ENCODE measurements around the gene AMER3.
"Not testable (repeated sequence)": the region's sequence is repeated elsewhere in the genome, so short reads cannot be mapped to it uniquely, and the experiment has no call there.

Gene AMER3, protein sequence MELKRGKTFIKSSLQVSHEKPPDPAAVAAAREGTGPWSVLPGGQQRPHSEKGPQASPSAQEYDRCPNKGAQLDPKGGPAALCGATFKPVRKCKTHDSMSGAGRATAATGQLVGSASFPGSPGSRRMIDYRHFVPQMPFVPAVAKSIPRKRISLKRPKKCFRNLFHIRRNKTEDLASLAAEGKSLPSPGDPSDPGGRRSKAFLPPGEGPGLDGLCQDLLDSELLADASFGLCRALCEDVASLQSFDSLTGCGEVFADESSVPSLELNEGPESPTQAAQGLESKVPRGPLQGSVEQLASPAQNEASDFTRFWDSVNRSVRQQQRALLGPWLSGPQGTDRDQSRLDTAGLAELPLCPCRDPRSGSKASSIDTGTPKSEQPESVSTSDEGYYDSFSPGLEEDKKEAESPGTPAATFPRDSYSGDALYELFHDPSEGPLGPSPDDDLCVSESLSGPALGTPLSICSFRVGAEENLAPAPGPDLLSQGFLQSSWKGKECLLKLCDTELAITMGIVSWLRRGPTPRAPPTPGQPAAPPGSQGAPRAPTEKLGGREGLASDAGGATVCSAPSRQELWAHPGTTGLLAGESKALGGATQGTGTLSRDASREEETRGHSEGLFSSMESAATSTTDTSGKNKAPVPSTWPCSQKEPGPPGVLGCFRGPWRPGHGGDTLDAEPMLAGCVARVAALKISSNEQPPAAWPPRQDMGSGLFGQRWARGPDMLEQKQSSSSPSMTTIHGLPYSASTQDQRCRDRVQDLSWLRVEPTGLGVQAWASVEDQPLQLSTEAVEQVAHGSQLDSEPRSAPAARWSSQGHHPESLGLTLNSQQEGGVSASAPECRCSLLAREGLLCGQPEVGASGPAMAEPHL

DNA sequence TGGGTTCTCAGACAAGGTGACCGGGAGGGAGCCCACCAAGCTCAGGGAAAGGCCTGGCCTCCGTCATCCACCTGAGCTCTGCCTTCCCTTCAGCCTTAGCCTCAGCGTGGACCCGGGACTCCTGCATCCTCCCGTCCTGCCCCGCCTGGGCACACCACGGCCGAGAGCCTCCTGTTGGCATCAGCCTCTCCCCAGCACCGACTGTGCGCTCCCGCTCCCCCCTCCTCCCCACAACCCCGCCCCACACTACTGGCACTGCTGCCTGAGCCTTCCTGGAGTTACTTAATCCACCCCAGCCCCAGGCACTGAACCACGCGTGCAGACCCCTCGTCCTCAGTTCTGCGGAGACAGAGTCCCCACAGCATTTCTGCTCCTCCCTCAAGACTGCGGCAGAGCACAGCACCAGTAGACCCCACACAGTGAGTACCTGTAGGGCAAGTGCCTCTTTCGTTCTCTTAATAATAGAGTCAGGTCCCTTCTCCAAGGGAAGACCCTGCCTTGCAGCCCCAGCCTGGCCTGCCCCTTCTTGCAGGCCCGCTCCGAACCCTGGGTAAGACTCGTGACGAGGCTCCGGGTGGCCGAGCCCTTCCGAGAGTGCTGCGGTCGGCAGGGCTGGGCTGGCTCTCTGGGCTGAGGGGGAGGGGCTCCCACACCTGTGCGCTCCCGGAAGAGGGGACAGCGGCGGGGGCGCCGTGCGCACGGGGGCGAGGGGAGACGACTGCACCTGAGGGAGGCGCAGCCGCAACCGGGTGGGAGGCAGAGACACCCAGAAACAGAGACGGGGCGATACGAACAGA is at the start of gene AMER3:
TSS of gene AMER3 (plus strand) at position 285 of the 797 bp plus-strand sequence. CDS start 6,533 bp downstream, outside the sequence.
- no peak for DNase-seq

DNA sequence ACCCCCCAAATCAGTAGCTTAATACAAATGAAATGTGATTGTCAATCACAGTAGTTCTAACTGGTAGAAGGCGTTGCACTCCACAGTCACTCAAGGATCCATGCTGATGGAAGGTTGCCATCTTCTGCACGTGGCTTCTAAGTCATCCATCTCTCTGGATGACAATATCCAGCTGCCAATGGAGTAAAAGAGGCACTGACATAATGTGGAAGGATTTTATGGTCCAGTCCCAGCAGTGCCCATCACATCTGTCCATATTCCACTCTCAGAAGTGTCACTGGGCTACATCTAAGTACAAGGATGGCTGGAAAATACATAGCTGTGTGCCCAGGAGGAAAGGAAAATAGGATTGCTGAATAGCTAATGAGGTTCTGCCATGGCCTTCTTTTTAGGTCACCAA is 40.5 kb upstream of the AMER3 start:
- DNase-seq, result not testable (repeated sequence)

DNA sequence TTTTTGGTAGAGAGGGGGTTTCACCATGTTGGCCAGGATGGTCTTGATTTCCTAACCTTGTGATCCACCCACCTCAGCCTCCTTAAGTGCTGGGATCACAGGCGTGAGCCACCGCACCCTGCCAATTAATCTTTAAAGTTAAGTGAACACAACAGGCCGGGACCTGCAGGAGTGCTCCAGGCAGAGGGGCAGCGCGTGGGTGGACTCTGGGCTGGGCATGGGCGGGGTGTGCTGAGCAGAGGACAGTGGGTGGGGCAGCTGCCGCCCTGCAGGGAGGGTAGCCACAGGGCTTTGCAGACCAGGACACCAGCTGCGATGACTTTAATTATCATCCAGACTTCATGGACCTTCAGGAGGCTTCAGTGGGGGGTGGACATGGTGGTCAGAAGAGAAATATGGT is 35.3 kb upstream of the AMER3 start:
- DNase-seq, result no peak

DNA sequence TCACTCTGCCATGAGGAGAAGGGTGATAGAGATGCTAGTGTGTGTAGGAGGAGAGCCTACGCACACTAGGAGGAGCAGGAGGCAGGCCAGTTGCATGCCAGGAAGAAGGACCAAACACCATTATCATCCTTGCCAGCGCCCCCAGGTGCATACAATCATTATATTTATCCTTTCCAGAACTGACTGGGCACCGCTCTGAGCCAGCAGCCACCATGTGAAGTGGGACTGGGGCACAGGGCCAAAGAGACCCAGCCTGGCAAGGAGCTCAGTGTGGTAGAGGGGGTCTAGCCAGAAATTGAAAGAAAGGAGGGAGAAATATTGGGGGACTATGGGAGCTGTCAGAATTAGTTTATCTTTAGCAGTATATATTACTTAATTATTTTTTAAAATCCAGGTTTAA is 34.8 kb upstream of the AMER3 start:
- DNase-seq, result no peak

DNA sequence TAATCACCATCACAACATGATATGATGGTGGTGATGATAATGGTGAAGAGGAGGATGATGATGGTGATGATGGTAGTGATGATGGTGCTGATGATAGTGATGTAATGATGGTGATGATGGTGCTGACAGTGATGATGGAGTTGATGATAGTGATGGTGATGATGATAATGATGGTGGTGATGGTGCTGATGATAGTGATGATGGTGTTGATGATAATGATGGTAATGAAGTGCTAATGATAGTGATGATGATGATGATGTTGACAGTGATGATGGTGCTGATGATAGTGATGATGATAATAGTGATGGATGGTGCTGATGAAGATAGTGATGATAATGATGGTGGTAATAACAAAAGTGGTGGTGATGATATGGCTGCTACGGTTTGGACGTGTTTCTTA is 30.9 kb upstream of the AMER3 start:
- DNase-seq, result no peak

DNA sequence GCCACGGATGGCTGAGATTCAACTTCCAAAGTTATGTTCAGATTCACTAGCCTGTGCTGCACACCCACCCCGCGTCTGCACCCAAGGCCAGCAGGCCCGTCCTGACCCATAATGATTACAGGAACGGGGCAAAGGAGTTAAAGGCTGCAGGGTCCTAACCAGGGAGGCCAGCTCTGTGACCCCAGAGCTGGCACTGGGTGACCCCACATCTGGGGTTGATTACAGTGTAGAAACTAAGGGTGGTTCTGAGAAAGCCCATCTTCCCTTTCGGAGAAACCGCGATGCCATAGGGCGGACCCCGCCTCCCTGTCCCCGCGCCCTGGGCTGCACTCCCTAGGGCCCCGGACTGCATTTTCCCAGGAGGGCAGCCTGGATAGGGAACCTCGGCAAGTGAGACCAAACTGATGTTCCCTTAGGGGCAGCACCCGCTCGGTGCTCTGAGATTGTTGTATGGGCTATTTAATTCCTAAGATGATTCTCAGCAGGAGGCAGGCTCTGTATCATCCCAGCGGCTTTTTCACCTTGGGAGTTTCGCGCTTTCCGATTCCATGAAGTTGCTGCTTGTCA is 28.6 kb upstream of the AMER3 start:
- DNase-seq, result no peak

DNA sequence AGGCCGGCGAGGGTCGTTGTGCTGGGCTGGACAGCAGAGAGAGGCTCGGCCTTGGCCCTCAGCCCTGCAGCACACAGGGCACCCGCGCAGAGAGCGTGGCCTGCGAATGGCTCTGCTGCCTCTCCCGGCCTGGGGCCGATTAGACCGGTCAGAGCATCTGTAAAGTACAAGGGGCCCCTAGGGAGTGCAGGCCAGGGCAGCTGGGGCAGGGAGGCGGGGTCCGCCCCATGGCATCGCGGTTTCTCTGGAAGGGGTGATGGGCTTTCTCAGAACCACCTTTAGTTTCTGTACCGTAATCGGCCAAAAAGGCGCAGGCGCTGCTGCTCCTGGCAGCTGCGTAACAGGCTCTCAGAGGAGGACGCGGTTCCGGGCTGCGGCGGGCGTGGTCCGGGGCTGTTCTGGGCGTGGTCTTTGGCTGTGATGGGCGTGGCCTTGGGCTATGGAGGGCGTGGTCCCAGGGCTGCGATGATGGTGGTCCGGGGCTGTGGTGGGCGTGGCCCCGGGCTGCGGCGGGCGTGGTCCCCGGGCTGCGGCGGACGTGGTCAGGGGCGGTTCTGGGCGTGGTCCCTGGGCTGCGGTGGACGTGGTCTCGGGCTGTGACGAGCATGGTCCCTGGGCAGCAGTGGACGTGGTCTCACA is 27.9 kb upstream of the AMER3 start:
- DNase-seq, result peak; percentile 42

DNA sequence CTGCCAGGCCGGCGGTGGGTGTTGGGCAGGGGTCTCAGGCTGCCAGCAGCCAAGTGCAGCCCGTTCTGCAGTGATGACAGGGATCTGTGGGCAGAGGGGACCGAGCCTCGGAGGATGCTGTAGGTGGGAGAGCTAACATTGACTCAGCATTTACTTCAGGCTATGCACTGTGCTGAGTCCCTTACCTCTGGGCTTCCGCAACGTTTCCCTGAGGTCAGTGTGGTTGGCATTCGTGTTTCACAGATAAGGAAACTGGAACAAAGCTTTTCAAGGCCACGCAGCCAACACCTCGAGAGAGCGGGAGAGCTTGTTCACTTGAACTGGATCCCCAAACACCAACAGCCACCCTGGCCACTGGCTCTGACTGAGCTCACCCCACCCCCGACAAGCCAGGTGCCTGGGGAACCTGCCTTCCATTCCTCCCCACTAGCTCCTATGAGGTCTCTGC is 27.3 kb upstream of the AMER3 start:
- DNase-seq, result no peak

DNA sequence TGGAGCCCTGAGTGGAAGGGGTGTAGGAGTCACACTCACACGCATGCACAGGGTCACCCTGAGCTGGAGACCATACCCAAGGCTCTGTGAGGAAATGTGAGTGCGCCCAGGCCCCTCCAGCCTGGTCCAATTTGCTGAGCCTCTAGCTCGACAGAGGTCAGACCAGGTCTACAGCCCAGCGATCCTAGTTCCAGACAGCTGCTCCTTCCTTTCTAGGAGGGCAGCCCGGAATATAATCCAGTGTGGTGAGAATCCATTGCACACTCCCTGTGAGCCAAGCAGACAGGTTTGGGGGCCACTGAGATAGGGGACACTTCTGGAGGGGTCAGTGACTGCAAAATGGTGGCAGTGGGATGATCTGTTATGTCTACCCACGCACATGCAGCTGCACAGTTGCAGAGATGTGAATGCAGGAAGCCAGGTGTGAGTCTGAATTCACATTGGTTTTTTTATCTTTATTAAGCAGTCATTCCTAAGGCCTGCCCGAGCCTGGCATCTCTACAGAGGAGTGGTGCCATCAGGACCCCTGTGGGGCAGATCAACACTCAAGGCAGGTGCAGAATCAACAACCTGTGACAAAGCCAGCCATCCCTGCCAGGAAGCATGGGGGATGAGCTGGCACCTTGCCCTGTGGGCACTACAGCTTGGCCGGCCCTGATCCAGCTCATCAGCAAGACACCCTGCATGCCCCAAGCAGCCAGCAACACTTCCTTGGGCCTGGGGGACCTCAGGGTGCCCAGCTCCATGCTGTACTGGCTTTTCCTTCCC is 26.6 kb upstream of the AMER3 start, which contains the start of gene GPR148:
TSS of gene GPR148 (plus strand) at position 522 of the 768 bp plus-strand sequence. CDS start at position 604, 82 bp downstream.
- no peak for DNase-seq

DNA sequence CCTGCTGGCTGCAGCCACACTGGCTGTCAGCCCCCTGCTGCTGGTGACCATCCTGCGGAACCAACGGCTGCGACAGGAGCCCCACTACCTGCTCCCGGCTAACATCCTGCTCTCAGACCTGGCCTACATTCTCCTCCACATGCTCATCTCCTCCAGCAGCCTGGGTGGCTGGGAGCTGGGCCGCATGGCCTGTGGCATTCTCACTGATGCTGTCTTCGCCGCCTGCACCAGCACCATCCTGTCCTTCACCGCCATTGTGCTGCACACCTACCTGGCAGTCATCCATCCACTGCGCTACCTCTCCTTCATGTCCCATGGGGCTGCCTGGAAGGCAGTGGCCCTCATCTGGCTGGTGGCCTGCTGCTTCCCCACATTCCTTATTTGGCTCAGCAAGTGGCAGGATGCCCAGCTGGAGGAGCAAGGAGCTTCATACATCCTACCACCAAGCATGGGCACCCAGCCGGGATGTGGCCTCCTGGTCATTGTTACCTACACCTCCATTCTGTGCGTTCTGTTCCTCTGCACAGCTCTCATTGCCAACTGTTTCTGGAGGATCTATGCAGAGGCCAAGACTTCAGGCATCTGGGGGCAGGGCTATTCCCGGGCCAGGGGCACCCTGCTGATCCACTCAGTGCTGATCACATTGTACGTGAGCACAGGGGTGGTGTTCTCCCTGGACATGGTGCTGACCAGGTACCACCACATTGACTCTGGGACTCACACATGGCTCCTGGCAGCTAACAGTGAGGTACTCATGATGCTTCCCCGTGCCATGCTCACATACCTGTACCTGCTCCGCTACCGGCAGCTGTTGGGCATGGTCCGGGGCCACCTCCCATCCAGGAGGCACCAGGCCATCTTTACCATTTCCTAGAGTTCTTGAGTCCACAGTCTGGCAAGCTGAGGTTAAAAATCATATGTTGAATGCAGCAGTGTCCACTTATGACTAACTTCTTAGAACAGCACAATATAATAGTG is 25.7 kb upstream of the AMER3 start:
- DNase-seq, result no peak

DNA sequence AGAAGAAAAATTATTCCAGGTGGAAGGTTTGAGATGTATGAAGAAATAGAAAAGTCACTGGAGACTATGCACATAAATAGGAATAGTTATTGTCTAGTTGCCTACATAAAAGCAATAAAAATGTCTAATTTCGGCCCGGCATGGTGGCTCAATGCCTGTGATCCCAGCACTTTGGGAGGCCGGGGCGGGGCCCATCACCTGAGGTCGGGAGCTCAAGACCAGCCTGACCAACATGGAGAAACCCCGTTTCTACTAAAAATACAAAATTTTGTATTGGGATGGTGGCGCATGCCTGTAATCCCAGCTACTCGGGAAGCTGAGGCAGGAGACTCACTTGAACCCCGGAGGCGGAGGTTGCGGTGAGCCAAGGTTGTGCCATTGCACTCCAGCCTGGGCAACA is 23.1 kb upstream of the AMER3 start:
- DNase-seq, result not testable (repeated sequence)

DNA sequence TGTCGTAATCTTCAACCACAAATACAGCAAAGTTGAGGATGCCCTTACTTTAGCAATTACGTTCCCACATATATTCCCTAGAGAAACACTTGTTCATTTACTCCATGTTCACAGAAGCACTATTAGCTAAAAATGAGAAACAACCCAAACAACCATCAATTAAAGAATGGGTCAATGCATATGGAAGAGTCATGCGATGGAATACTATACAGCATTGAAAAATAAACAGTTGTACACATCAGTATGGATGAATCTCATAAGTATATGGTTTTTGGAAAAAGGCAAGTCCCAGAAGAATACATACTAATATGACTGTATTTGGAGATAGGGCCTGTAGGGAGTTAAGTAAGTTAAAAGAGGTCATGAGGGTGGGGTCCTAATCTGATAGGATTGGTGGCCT is 20.1 kb upstream of the AMER3 start:
- no peak for DNase-seq

DNA sequence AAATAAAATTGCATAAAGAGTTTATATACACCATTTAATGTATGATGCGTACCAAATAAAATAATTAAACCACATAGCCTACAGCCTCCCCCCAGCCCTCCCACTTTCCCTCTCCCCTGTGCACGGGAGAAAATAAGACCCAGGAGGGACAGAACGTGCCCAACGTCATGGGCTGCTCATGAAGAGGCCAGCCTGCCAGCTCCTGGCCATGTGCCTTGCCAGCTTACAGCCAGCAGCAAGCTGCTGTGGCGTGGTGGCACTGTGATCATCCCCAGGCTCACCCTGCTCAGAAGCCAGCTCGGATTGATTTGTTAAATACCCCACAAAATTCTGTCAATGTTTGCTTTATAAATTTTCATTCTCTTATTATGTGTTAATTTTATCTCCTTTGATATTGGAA is 18.9 kb upstream of the AMER3 start:
- no peak for DNase-seq

DNA sequence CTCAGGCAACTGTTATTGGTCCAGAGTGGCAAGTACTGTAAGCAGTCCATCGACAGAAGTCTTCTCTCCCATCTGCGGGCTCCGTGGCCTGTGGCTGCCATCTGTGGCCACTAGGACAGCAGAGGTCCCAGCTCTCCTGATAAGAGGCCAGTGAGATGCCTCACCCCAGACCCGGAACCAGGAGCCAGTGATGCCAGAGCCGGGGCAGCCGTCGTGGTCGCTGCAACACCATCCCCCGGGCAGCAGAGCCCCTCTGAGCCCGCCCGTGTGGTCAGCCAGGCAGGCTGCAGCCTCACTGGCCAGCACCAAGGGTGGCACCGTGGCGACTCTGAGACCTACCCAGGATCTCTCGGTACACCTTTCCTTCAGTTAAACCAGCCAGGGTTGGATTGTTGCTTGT is 17.7 kb upstream of the AMER3 start:
- DNase-seq, result no peak

DNA sequence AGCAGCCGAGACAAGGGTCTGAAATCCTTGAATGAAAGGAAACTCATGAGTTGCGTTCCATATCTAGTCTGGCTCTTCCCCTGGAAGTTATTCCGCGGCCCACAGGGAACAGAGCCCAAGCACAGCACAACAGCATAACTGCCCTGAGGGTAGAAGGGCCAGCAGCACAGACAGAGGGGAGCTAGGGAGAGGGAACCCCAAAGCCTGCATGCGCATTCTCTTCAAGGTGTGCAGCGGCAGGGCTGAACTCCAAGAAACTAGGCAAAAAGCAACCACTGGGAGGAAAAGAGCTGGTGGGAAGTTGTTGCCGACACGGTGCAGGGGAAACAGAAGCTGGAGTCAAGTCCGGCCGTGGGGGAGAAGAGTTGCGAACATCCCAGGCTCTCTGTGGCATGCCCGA is 14.7 kb upstream of the AMER3 start:
- DNase-seq, result no peak

DNA sequence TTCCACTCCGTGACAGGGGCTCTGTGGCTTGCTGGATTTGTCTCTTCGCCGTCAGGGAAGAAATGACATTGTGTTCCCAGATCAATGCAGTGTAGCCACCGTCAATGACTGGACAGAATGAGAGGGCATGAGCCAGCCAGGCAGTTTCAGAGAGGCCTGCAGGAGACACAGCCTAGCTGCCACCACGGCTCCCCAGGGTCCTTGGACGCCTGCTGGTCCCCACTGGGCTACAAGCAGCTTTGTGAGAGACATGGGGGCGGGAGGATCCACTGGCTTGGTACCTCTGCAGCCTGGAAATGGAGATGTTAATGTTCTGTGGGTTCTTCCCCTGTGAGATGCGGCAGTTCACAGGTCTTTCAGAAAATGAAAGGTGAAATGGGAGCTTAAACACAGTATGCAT is 12.1 kb upstream of the AMER3 start:
- DNase-seq, result no peak

DNA sequence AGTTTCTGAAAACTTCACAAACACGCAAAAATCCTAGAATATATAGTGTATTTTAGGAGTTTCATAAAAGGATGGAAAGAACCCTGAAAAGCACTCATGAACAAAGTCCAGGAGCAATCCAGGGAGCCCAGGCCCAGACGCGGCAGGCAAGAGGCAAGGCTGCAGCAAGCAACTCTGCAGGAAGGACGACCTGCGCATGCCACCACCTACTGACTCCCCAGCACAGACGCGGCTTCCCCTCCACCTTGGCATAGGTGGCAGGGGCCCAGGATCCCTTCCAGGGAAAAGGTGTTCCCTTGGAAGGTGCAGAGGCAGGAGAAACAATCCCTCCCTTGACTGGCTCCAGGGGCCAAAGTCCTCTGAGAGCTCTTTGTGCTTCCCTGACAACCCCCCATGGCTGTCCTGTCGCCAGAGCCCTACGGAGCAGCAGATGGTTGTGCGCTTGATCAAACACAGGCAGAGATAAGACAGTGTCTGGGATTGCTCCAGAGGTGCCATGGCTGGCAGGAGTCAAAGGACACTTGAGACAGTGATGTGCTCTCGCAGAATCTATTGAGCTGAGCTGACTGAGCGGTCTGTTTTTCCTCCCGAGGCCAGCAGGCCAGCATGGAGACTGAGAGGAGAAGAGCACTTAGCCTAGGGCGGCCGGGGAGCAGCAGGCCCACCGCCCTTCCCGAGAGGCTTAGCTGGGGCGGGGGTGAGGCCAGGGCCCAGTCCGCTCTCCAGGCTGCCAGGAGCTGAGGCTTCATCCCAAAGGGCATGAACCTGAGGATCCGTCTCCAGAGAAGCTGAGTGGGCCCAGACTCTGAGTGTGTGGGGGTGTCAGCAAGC is 10.8 kb upstream of the AMER3 start:
- no peak for DNase-seq

DNA sequence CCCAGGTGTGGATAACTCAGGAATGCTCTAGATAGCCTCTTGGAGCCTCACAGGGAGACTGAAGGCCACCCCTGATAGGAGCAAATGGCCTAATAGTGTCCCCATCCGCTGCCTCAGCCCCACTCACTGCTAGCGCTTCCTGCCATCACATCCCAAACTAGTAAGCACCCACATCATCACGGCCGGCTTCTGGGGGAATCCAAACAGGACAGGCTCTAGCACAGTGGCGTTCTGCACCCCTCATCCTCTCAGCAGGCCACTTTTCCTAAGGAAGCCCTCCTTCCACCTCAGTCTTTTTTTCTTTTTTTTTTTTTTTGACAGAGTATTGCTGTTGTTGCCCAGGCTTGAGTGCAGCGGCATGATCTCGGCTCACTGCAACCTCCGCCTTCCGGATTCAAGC is 6.3 kb upstream of the AMER3 start:
- no peak for DNase-seq

DNA sequence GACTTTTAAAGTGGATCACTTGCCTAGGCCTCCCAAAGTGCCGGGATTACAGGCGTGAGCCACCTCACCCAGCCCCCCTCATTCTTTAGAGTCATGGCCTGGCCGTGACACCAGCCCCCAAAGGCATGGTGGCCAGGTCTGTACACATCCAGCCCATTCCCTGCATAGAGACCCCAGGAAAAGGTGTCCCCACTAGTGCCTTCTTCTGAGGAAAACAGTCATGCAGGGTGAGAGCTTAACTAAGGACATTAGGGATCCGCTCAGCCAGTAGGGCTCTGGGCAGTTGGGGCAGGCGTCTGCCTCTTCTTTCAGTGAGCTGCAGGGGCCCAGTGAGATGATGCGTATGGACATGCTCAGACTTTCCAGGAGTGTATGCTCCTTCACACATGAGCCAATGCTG is 5.7 kb upstream of the AMER3 start:
- DNase-seq, result no peak
